Neural progenitor cell (in vitro differentiated cells): ENCODE measurements around the gene SETDB2. TPM values are rescaled to one million over a fixed set of nuclear protein-coding genes. Genes with fewer than 3 reads are reported as not detected.

Experiments
- DNase-seq: peaks from one replicate; pipeline ENCODE4 v3.0.0-alpha.2; 2016; ENCODE audit warnings: low spot score
- H2AFZ ChIP-seq: fragments of 200-600 bp; sonication (generic); replicated peaks from 2 replicates; pipeline ENCODE4 v1.6.1; 2016; ENCODE audit warnings: antibody characterized with exemption
- H3F3A ChIP-seq: fragments of 200-600 bp; sonication (generic); 2 replicates; pipeline ENCODE4 v1.6.1; 2016; ENCODE audit warnings: antibody characterized with exemption, low read depth
- H3K27ac ChIP-seq: fragments of 200-600 bp; sonication (generic); 2 replicates; pipeline ENCODE4 v1.5.1; 2016; ENCODE audit warnings: mild to moderate bottlenecking
- H3K27me3 ChIP-seq: fragments of 200-600 bp; sonication (generic); 2 replicates; pipeline ENCODE4 v1.6.1; 2016; ENCODE audit warnings: mild to moderate bottlenecking, moderate library complexity
- H3K36me3 ChIP-seq: fragments of 200-600 bp; sonication (generic); 2 replicates; pipeline ENCODE4 v1.5.1; 2016
- H3K4me1 ChIP-seq: fragments of 200-600 bp; sonication (generic); 2 replicates; pipeline ENCODE4 v1.6.1; 2016; ENCODE audit warnings: mixed run types
- H3K4me2 ChIP-seq: fragments of 200-600 bp; sonication (generic); 2 replicates; pipeline ENCODE4 v1.6.1; 2016
- H3K4me3 ChIP-seq: fragments of 200-600 bp; sonication (generic); 2 replicates; pipeline ENCODE4 v1.5.1; 2016
- H3K79me2 ChIP-seq: fragments of 200-600 bp; sonication (generic); 2 replicates; pipeline ENCODE4 v1.6.1; 2016; ENCODE audit warnings: low read depth
- H3K9ac ChIP-seq: fragments of 200-600 bp; sonication (generic); 2 replicates; pipeline ENCODE4 v1.6.1; 2016
- H3K9me3 ChIP-seq: fragments of 200-600 bp; sonication (generic); 2 replicates; pipeline ENCODE4 v1.5.1; 2016; ENCODE audit warnings: low read depth
- H4K20me1 ChIP-seq: fragments of 200-600 bp; sonication (generic); 2 replicates; pipeline ENCODE4 v1.6.1; 2016; ENCODE audit warnings: low read depth
- H3K27ac Mint-ChIP-seq: 3 replicates; pipeline ENCODE4 v1.8.0; 2021; ENCODE audit warnings: mixed read lengths
- H3K27me3 Mint-ChIP-seq: 2 replicates; pipeline ENCODE4 v1.8.0; 2022; ENCODE audit warnings: low read depth, mild to moderate bottlenecking, inconsistent platforms, moderate library complexity, mixed read lengths; ENCODE audit not compliant: insufficient read depth
- H3K36me3 Mint-ChIP-seq: 3 replicates; pipeline ENCODE4 v1.8.0; 2021; ENCODE audit warnings: mixed read lengths
- H3K4me1 Mint-ChIP-seq: 3 replicates; pipeline ENCODE4 v1.8.0; 2021; ENCODE audit warnings: mixed read lengths
- H3K4me3 Mint-ChIP-seq: 3 replicates; pipeline ENCODE4 v1.8.0; 2021; ENCODE audit warnings: mild to moderate bottlenecking, moderate library complexity, mixed read lengths
- H3K9me3 Mint-ChIP-seq: 3 replicates; pipeline ENCODE4 v1.8.0; 2020; ENCODE audit warnings: mixed read lengths
- CTCF ChIP-seq: fragments of 200-600 bp; sonication (generic); IDR thresholded peaks from 2 replicates; pipeline ENCODE4 v1.5.1; 2017; ENCODE audit warnings: antibody characterized with exemption, mild to moderate bottlenecking
- EZH2 ChIP-seq: fragments of 200-600 bp; sonication (generic); IDR thresholded peaks from 2 replicates; pipeline ENCODE4 v1.6.1; 2017; ENCODE audit warnings: antibody characterized with exemption, mild to moderate bottlenecking, moderate library complexity
- EZH2phosphoT487 ChIP-seq: fragments of 200-600 bp; sonication (generic); IDR thresholded peaks from 2 replicates; pipeline ENCODE4 v1.6.1; 2017; ENCODE audit warnings: antibody characterized with exemption
- total RNA-seq: library from RNA; depleted of rRNA; stranded (reverse); fragments of >200 nt; gene quantifications from 2 replicates; pipeline ENCODE4 v1.2.3, GENCODE V29; 2015; ENCODE audit warnings: low replicate concordance

The SETDB2 gene
- total RNA-seq, 1 donor from 2014 or later, result 9.5 TPM

- H3K9me3 Mint-ChIP-seq, result peaks cover 8% of the 10 kb centered on the region
- H3K27ac ChIP-seq, result no peak overlapping the region
These were observed 34.1 kb upstream of the SETDB2 start for GRCh38 chr13:49410006-49410405.

GRCh38 chr13:49410477-49410876 is 33.6 kb upstream of the SETDB2 start:
- Histone ChIP-seq H3K4me1 (peaks cover 5% of the 10 kb centered on the region), H3K27me3 (no peaks in the 10 kb centered on the region), H3K4me2 (no peak overlapping the region), H2AFZ (no peak overlapping the region), H3K36me3 (no peaks in the 10 kb centered on the region), H4K20me1 (no peaks in the 10 kb centered on the region), H3F3A (no peaks in the 10 kb centered on the region), H3K79me2 (no peaks in the 10 kb centered on the region), H3K9me3 (no peaks in the 10 kb centered on the region), H3K4me3 (no peak overlapping the region), H3K27ac (no peak overlapping the region), H3K9ac (no peak overlapping the region)
- Mint-ChIP-seq H3K27me3 (no peaks in the 10 kb centered on the region), H3K27ac (no peak overlapping the region), H3K4me1 (peaks cover 11% of the 10 kb centered on the region), H3K9me3 (peaks cover 4% of the 10 kb centered on the region), H3K36me3 (peaks cover 4% of the 10 kb centered on the region), H3K4me3 (no peak overlapping the region)
- DNase-seq, result no peak
- TF ChIP-seq EZH2, result no peak
- no peak for TF ChIP-seq CTCF
- no peak for TF ChIP-seq EZH2phosphoT487

More at GRCh38 chr13:49410006-49410405, 34.1 kb upstream of the SETDB2 start:
- Histone ChIP-seq H3K4me3 (no peak overlapping the region), H3K79me2 (no peaks in the 10 kb centered on the region), H3K4me1 (peaks cover 5% of the 10 kb centered on the region), H3F3A (no peaks in the 10 kb centered on the region), H3K36me3 (no peaks in the 10 kb centered on the region), H3K27me3 (no peaks in the 10 kb centered on the region), H4K20me1 (no peaks in the 10 kb centered on the region), H3K9ac (no peak overlapping the region), H2AFZ (no peak overlapping the region), H3K4me2 (no peak overlapping the region), H3K9me3 (no peaks in the 10 kb centered on the region)
- H3K27me3 Mint-ChIP-seq, result no peaks in the 10 kb centered on the region
- H3K36me3 Mint-ChIP-seq, result peaks cover 8% of the 10 kb centered on the region
- no peak for DNase-seq
- TF ChIP-seq EZH2phosphoT487, result no peak
- TF ChIP-seq CTCF, result no peak
- TF ChIP-seq EZH2, result no peak
- peaks cover 11% of the 10 kb centered on the region for H3K4me1 Mint-ChIP-seq
- peak overlapping the region; percentile 52 for H3K27ac Mint-ChIP-seq
- no peak overlapping the region for H3K4me3 Mint-ChIP-seq

- TF ChIP-seq EZH2, result no peak
- TF ChIP-seq EZH2phosphoT487, result no peak
- no peak for TF ChIP-seq CTCF
- Histone ChIP-seq H3K4me3 (no peak overlapping the region), H3K9ac (no peak overlapping the region), H3K27me3 (no peaks in the 10 kb centered on the region), H4K20me1 (no peaks in the 10 kb centered on the region), H3F3A (no peaks in the 10 kb centered on the region), H3K79me2 (no peaks in the 10 kb centered on the region), H3K36me3 (no peaks in the 10 kb centered on the region), H3K27ac (no peak overlapping the region), H3K4me1 (peaks cover 5% of the 10 kb centered on the region), H3K4me2 (no peak overlapping the region), H3K9me3 (no peaks in the 10 kb centered on the region), H2AFZ (no peak overlapping the region)
- Mint-ChIP-seq H3K27me3 (no peaks in the 10 kb centered on the region), H3K4me3 (no peak overlapping the region), H3K4me1 (peaks cover 11% of the 10 kb centered on the region), H3K9me3 (peaks cover 2% of the 10 kb centered on the region), H3K36me3 (peaks cover 2% of the 10 kb centered on the region), H3K27ac (no peak overlapping the region)
- no peak for DNase-seq
These were observed 32.7 kb upstream of the SETDB2 start for GRCh38 chr13:49411353-49411752.

- Histone ChIP-seq H2AFZ (no peak overlapping the region), H3K27ac (no peak overlapping the region), H3F3A (no peaks in the 10 kb centered on the region), H3K4me1 (peaks cover 5% of the 10 kb centered on the region), H3K9ac (no peak overlapping the region), H3K4me3 (no peak overlapping the region), H4K20me1 (no peaks in the 10 kb centered on the region), H3K79me2 (no peaks in the 10 kb centered on the region), H3K4me2 (no peak overlapping the region), H3K9me3 (no peaks in the 10 kb centered on the region), H3K36me3 (no peaks in the 10 kb centered on the region), H3K27me3 (no peaks in the 10 kb centered on the region)
- Mint-ChIP-seq H3K9me3 (no peaks in the 10 kb centered on the region), H3K36me3 (no peaks in the 10 kb centered on the region), H3K27ac (no peak overlapping the region), H3K4me3 (no peak overlapping the region), H3K4me1 (peaks cover 11% of the 10 kb centered on the region), H3K27me3 (no peaks in the 10 kb centered on the region)
- DNase-seq, result peak; percentile 2
- TF ChIP-seq EZH2 (no peak), CTCF (no peak), EZH2phosphoT487 (no peak)
These were observed 31.3 kb upstream of the SETDB2 start for GRCh38 chr13:49412749-49413148.
